HCT116 (cell line): ENCODE measurements around the gene RBPJ. TPM values are rescaled to one million over a fixed set of nuclear protein-coding genes. Genes with fewer than 3 reads are reported as not detected.

Experiments
- ATAC-seq: fragments of 200-7000 bp; cut with Tn5 transposase; 2 replicates; pipeline ENCODE4 v1.9.1; 2020; ENCODE audit warnings: mild to moderate bottlenecking, moderate library complexity
- BruUV-seq: library from RNA; stranded (reverse); fragments of 400-500 nt; replicated peaks from 2 replicates; lab custom pipeline; 2021; lab: Mats Ljungman, UMichigan
- CTCF ChIA-PET: fragments of 300-600 bp; sonication (Branson Sonifier 250); formaldehyde crosslinking; loops from one replicate; lab custom pipeline; 2021; ENCODE audit warnings: antibody characterized with exemption; lab: Charles Lee
- POLR2A ChIA-PET: fragments of 300-600, 350-600 bp; sonication (Branson Sonifier 250); formaldehyde crosslinking; loops from one replicate; lab custom pipeline; 2021; ENCODE audit warnings: antibody characterized with exemption; lab: Charles Lee
- RAD21 ChIA-PET, 2 experiments: fragments of 300-600 bp; sonication (Branson Sonifier 250); formaldehyde crosslinking; loops; one replicate each; lab custom pipeline; 2023; ENCODE audit warnings: low total read pairs in 2 of 2; ENCODE audit not compliant: uncharacterized antibody in 2 of 2, unreplicated experiment in 2 of 2, low non-redundant PET in 1 of 2; lab: Charles Lee
- DNase-seq: peaks from one replicate; pipeline ENCODE4 v3.0.0-alpha.2; 2010; ENCODE audit warnings: low read depth, low spot score
- H2AFZ ChIP-seq: fragments of 200-600 bp; shearing (Covaris generic), sonication (generic); 2 replicates; pipeline ENCODE4 v1.6.1; 2017; ENCODE audit warnings: low read depth, mixed run types, mixed read lengths, antibody characterized with exemption, low read length; ENCODE audit not compliant: poor library complexity, severe bottlenecking
- H3K27ac ChIP-seq: 2 replicates; pipeline ENCODE4 v1.5.1; 2012; ENCODE audit warnings: low read depth, low read length
- H3K27me3 ChIP-seq: fragments of 200-600 bp; sonication (generic); 2 replicates; pipeline ENCODE4 v1.6.1; 2016; ENCODE audit warnings: mixed run types, low read length, mixed read lengths; ENCODE audit not compliant: insufficient read depth
- H3K36me3 ChIP-seq, 2 experiments: fragments of 200-500 bp in 1 of 2; fragments of 200-600 bp in 1 of 2; sonication (Bioruptor generic) in 1 of 2; sonication (generic) in 1 of 2; 2 replicates each; pipeline versions ENCODE4 v1.5.1 to v1.6.1; 2014 to 2016; ENCODE audit warnings: low read length in 2 of 2, inconsistent platforms in 1 of 2, mixed read lengths in 1 of 2, mixed run types in 1 of 2; ENCODE audit not compliant: insufficient read depth in 2 of 2, control insufficient read depth in 1 of 2
- H3K4me1 ChIP-seq, 2 experiments: fragments of 200-600 bp in 1 of 2; sonication (generic) in 1 of 2; 2 replicates each; pipeline versions ENCODE4 v1.5.1 to v1.6.1; 2012 to 2017; ENCODE audit warnings: low read length in 2 of 2, inconsistent platforms in 1 of 2, mild to moderate bottlenecking in 1 of 2, mixed read lengths in 1 of 2, mixed run types in 1 of 2, moderate library complexity in 1 of 2; ENCODE audit not compliant: insufficient read depth in 2 of 2, control insufficient read depth in 1 of 2
- H3K4me2 ChIP-seq: fragments of 200-600 bp; sonication (generic); 2 replicates; pipeline ENCODE4 v1.6.1; 2017; ENCODE audit warnings: mixed run types, low read length, mixed read lengths
- H3K4me3 ChIP-seq, 2 experiments: fragments of 200-600 bp in 1 of 2; sonication (generic) in 1 of 2; replicated peaks in 1 of 2; 2 replicates each; pipeline ENCODE4 v1.5.1; 2011 to 2016; ENCODE audit warnings: low read length in 2 of 2, control low read depth in 1 of 2, low read depth in 1 of 2, mild to moderate bottlenecking in 1 of 2, mixed read lengths in 1 of 2, mixed run types in 1 of 2
- H3K79me2 ChIP-seq: fragments of 200-600 bp; sonication (generic); 2 replicates; pipeline ENCODE4 v1.6.1; 2017; ENCODE audit warnings: mild to moderate bottlenecking, mixed run types, low read length, moderate library complexity, mixed read lengths; ENCODE audit not compliant: insufficient read depth
- H3K9ac ChIP-seq: fragments of 200-600 bp; sonication (generic); 2 replicates; pipeline ENCODE4 v1.6.1; 2016; ENCODE audit warnings: low read length, mixed read lengths
- H3K9me2 ChIP-seq: fragments of 200-600 bp; sonication (generic), shearing (Covaris generic); 2 replicates; pipeline ENCODE4 v1.6.1; 2017; ENCODE audit warnings: mixed run types, mild to moderate bottlenecking, moderate library complexity; ENCODE audit not compliant: insufficient read depth
- H3K9me3 ChIP-seq, 2 experiments: fragments of 200-500 bp in 1 of 2; fragments of 200-600 bp in 1 of 2; sonication (Bioruptor generic) in 1 of 2; sonication (generic) in 1 of 2; 2 replicates each; pipeline ENCODE4 v1.6.1; 2014 to 2017; ENCODE audit warnings: low read length in 2 of 2, mixed read lengths in 2 of 2, inconsistent platforms in 1 of 2, low read depth in 1 of 2, mild to moderate bottlenecking in 1 of 2, mixed run types in 1 of 2, moderate library complexity in 1 of 2; ENCODE audit not compliant: control insufficient read depth in 1 of 2, insufficient read depth in 1 of 2
- H4K20me1 ChIP-seq: fragments of 200-600 bp; sonication (generic), shearing (Covaris generic); 2 replicates; pipeline ENCODE4 v1.6.1; 2017; ENCODE audit warnings: mixed run types, mild to moderate bottlenecking, moderate library complexity; ENCODE audit not compliant: insufficient read depth
- CTCF ChIP-seq, 3 experiments: fragments of 200-600 bp in 1 of 3; sonication (generic) in 1 of 3; IDR thresholded peaks in 2 of 3; conservative IDR thresholded peaks in 1 of 3; 2 replicates each; pipeline ENCODE4 v1.5.1; 2012 to 2017; ENCODE audit warnings: low read depth in 2 of 3, low read length in 2 of 3, antibody characterized with exemption in 1 of 3, borderline replicate concordance in 1 of 3, control low read depth in 1 of 3, mild to moderate bottlenecking in 1 of 3, mixed read lengths in 1 of 3, mixed run types in 1 of 3, moderate library complexity in 1 of 3; ENCODE audit not compliant: insufficient read depth in 1 of 3
- EZH2 ChIP-seq: fragments of 200-600 bp; sonication (generic); IDR thresholded peaks from 2 replicates; pipeline ENCODE4 v1.6.1; 2017; ENCODE audit warnings: antibody characterized with exemption, mixed run types
- EZH2phosphoT487 ChIP-seq: fragments of 200-600 bp; IDR thresholded peaks from 2 replicates; pipeline ENCODE4 v1.6.1; 2018; ENCODE audit warnings: antibody characterized with exemption, borderline replicate concordance
- FOSL1 ChIP-seq: IDR thresholded peaks from 2 replicates; pipeline ENCODE4 v1.6.1; 2012; ENCODE audit warnings: low read depth
- JUND ChIP-seq: IDR thresholded peaks from 2 replicates; pipeline ENCODE4 v1.6.1; 2012
- MAX ChIP-seq: IDR thresholded peaks from 2 replicates; pipeline ENCODE4 v1.6.1; 2012
- POLR2A ChIP-seq: IDR thresholded peaks from 2 replicates; pipeline ENCODE4 v1.7.0; 2011; ENCODE audit warnings: borderline replicate concordance; ENCODE audit not compliant: insufficient read depth, insufficient read length; ENCODE audit errors: extremely low read depth
- POLR2AphosphoS5 ChIP-seq: IDR thresholded peaks from 2 replicates; pipeline ENCODE4 v1.6.1; 2011; ENCODE audit warnings: mild to moderate bottlenecking, low read depth, low read length, moderate library complexity
- RAD21 ChIP-seq: IDR thresholded peaks from 2 replicates; pipeline ENCODE4 v1.6.1; 2012; ENCODE audit warnings: low read depth, mild to moderate bottlenecking
- SP1 ChIP-seq: IDR thresholded peaks from 2 replicates; pipeline ENCODE4 v1.6.1; 2012; ENCODE audit warnings: low read depth
- SRF ChIP-seq: IDR thresholded peaks from 2 replicates; pipeline ENCODE4 v1.6.1; 2012; ENCODE audit warnings: low read depth
- TCF7L2 ChIP-seq: IDR thresholded peaks from 2 replicates; pipeline ENCODE4 v1.7.0; 2011; ENCODE audit warnings: borderline replicate concordance, inconsistent platforms; ENCODE audit not compliant: insufficient read depth, insufficient read length; ENCODE audit errors: extremely low read depth
- ZBTB33 ChIP-seq: IDR thresholded peaks from 2 replicates; pipeline ENCODE4 v1.6.1; 2011; ENCODE audit warnings: mild to moderate bottlenecking, low read length, moderate library complexity; ENCODE audit not compliant: insufficient replicate concordance; ENCODE audit errors: extremely low read depth
- ZFX ChIP-seq: fragments of 450-650 bp; IDR thresholded peaks from 2 replicates; pipeline ENCODE4 v1.6.1; 2017
- ZNF274 ChIP-seq: fragments of 200-500 bp; sonication (Bioruptor generic); IDR thresholded peaks from 2 replicates; pipeline ENCODE4 v1.6.1; 2014; ENCODE audit warnings: mild to moderate bottlenecking, low read depth, low read length, inconsistent platforms
- intact Hi-C: fragments of 100-400 bp; cut with micrococcal nuclease; formaldehyde crosslinking; loops from 2 replicates; pipeline ENCODE4 v1.10.0; 2022
- total RNA-seq: library from RNA; stranded (reverse); gene quantifications from one replicate; pipeline ENCODE4 v1.2.1, GENCODE V29; 2021; ENCODE audit not compliant: unreplicated experiment

RBPJ gene
- total RNA-seq, 1 experiment from 2014 or later = 72.7 TPM

- no peak for TF ChIP-seq ZNF274
- TF ChIP-seq EZH2 = no peak
- TF ChIP-seq JUND = no peak
Observed at GRCh38 chr4:26451597-26451996, 130.8 kb downstream of the RBPJ start (continued).

- no peak overlapping the region for H2AFZ ChIP-seq
- H3K27me3 ChIP-seq = no peaks in the 10 kb centered on the region
- no peak for TF ChIP-seq MAX
- no peak for TF ChIP-seq ZFX
- TF ChIP-seq POLR2A = no peak
- TF ChIP-seq SRF = no peak
- no peak for TF ChIP-seq POLR2AphosphoS5
- TF ChIP-seq SP1 = no peak
- no peak for TF ChIP-seq FOSL1
- TF ChIP-seq ZBTB33 = no peak
- TF ChIP-seq CTCF (IDR thresholded peaks at IDR 0.05 in 2 of 3, conservative IDR thresholded peaks at IDR 0.05 in 1 of 3; ENCODE audit: borderline replicate concordance in 1 of 3, insufficient read depth in 1 of 3, low read depth in 2 of 3, low read length in 2 of 3) = no peak
- TF ChIP-seq TCF7L2 = no peak
- no peak for TF ChIP-seq ZNF274
- no peak for TF ChIP-seq JUND
- TF ChIP-seq EZH2phosphoT487 = no peak
- no peak; the same call in 1 of the 2 replicates for TF ChIP-seq RAD21
- peak; percentile 27; the same call in 1 of the 2 replicates for ATAC-seq
- no peak overlapping the region for H3K9ac ChIP-seq
- H3K9me2 ChIP-seq = no peaks in the 10 kb centered on the region
- H3K9me3 ChIP-seq = no peaks in the 10 kb centered on the region
- no TSS peak for BruUV-seq
- no peaks in the 10 kb centered on the region for H3K4me1 ChIP-seq
- DNase-seq = no peak
- POLR2A ChIA-PET = no interaction called here
- no peaks in the 10 kb centered on the region for H3K79me2 ChIP-seq
- CTCF ChIA-PET = no interaction called here
- intact Hi-C loops = loop anchor here (10.0 kb wide), 1 partner anchor 562 kb away; no protein-coding TSS in a partner anchor
- H3K27ac ChIP-seq = no peak overlapping the region
- H3K4me3 ChIP-seq = no peak overlapping the region
- H3K36me3 ChIP-seq = no peaks in the 10 kb centered on the region
- H3K4me2 ChIP-seq = no peak overlapping the region
- H4K20me1 ChIP-seq = no peaks in the 10 kb centered on the region
- RAD21 ChIA-PET = interaction anchor here in 1 of 2 experiments (0.6 kb wide), 1 partner anchor 135 kb away, joined by 4 read pairs; no protein-coding TSS in a partner anchor
Observed at GRCh38 chr4:26452565-26453531, 132.0 kb downstream of the RBPJ start.
